SKM-1 treated with dmso at 0.1 percent for 144 hours (cell line): ENCODE measurements around the gene RAB6B.

Source experiments
- DNase-seq: peaks from one replicate; lab custom pipeline; 2025; ENCODE audit not compliant: unreplicated experiment; lab: John Stamatoyannopoulos, UW

The RAB6B gene

GRCh38 chr3:133895208-133896001 lies at the start of gene RAB6B:
Gene RAB6B (minus strand): TSS chr3:133895882. CDS start chr3:133895466, 416 bp downstream.
- no peak for DNase-seq

- no peak for DNase-seq
Measured at GRCh38 chr3:133944641-133945380, 49.1 kb upstream of the RAB6B start.

- DNase-seq, result no peak
Measured at GRCh38 chr3:133944181-133944580, 48.5 kb upstream of the RAB6B start.

GRCh38 chr3:133943639-133944141 lies 48.0 kb upstream of the RAB6B start:
- peak; percentile 50 for DNase-seq

- no peak for DNase-seq
Measured at GRCh38 chr3:133943031-133943535, 47.4 kb upstream of the RAB6B start.

- DNase-seq, result no peak
Measured at GRCh38 chr3:133941415-133941821, 45.7 kb upstream of the RAB6B start.

- no peak for DNase-seq
Measured at GRCh38 chr3:133940536-133940935, 44.9 kb upstream of the RAB6B start.

- DNase-seq, result no peak
Measured at GRCh38 chr3:133939463-133939835, 43.8 kb upstream of the RAB6B start.

- no peak for DNase-seq
Measured at GRCh38 chr3:133938770-133939462, 43.2 kb upstream of the RAB6B start.

GRCh38 chr3:133937756-133938601 lies 42.3 kb upstream of the RAB6B start:
- DNase-seq, result no peak

- DNase-seq, result no peak
Measured at GRCh38 chr3:133937061-133937686, 41.5 kb upstream of the RAB6B start.

- DNase-seq, result no peak
Measured at GRCh38 chr3:133935843-133936769, 40.4 kb upstream of the RAB6B start.

GRCh38 chr3:133934996-133935842 lies 39.5 kb upstream of the RAB6B start:
- no peak for DNase-seq

- DNase-seq, result no peak
Measured at GRCh38 chr3:133934073-133934970, 38.6 kb upstream of the RAB6B start.

GRCh38 chr3:133933097-133934024 lies 37.7 kb upstream of the RAB6B start:
- DNase-seq, result no peak

- no peak for DNase-seq
Measured at GRCh38 chr3:133932009-133932408, 36.3 kb upstream of the RAB6B start.
